Coronary artery (tissue), 2 donors: ENCODE data around the gene APOL1.
A peak's percentile ranks its signal among the peaks of the same experiment; 100 is the strongest.

Experiments
- DNase-seq: peaks from one replicate; pipeline ENCODE4 v3.0.0-alpha.2; 2017; ENCODE audit warnings: low spot score
- H3K27ac ChIP-seq, 2 donors: fragments of 200-600 bp; sonication (generic); one replicate each; pipeline ENCODE4 v1.5.1; 2016 to 2019
- H3K4me3 ChIP-seq: fragments of 200-600 bp; sonication (generic); 2 replicates; pipeline ENCODE4 v1.5.1; 2016; ENCODE audit warnings: mild to moderate bottlenecking, moderate library complexity
- TF ChIP-seq, protein P1 (sequence below): fragments of 200-600 bp; sonication (generic); IDR thresholded peaks from one replicate; pipeline ENCODE4 v1.5.1; 2019; ENCODE audit warnings: antibody characterized with exemption

APOL1 gene

DNA sequence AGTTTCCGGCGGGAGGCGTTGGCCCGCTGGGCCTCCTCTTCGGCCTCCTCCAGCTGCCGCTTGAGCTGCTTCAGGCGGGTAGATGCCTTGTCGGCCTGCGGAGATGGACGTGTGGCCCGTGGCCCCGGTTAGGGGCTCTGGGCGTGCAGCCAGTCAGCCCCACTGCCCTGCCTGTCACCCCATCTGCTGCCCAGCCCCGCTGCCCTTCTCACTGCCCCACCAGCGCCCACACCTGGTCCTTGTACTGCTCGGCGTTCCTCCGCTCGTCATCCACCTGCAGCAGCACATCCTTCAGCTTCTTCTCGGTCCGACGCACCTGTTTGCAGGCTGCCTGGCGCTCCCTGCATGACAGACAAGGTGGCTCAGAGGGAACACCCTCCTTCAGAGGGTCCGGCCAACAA lies 31.2 kb downstream of the APOL1 start:
- DNase-seq: no peak
- Histone ChIP-seq H3K4me3 (no peak overlapping the region), H3K27ac (peak overlapping the region in 1 of 2 donors; percentile 48)
- TF ChIP-seq, protein P1, sequence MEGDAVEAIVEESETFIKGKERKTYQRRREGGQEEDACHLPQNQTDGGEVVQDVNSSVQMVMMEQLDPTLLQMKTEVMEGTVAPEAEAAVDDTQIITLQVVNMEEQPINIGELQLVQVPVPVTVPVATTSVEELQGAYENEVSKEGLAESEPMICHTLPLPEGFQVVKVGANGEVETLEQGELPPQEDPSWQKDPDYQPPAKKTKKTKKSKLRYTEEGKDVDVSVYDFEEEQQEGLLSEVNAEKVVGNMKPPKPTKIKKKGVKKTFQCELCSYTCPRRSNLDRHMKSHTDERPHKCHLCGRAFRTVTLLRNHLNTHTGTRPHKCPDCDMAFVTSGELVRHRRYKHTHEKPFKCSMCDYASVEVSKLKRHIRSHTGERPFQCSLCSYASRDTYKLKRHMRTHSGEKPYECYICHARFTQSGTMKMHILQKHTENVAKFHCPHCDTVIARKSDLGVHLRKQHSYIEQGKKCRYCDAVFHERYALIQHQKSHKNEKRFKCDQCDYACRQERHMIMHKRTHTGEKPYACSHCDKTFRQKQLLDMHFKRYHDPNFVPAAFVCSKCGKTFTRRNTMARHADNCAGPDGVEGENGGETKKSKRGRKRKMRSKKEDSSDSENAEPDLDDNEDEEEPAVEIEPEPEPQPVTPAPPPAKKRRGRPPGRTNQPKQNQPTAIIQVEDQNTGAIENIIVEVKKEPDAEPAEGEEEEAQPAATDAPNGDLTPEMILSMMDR: no peak

- H3K4me3 ChIP-seq: no peak overlapping the region
- TF ChIP-seq, protein P1: no peak
- H3K27ac ChIP-seq: peak overlapping the region in 1 of 2 donors; percentile 48
- DNase-seq: no peak
Measured at GRCh38 chr22:36285017-36285416, 32.1 kb downstream of the APOL1 start.

DNA sequence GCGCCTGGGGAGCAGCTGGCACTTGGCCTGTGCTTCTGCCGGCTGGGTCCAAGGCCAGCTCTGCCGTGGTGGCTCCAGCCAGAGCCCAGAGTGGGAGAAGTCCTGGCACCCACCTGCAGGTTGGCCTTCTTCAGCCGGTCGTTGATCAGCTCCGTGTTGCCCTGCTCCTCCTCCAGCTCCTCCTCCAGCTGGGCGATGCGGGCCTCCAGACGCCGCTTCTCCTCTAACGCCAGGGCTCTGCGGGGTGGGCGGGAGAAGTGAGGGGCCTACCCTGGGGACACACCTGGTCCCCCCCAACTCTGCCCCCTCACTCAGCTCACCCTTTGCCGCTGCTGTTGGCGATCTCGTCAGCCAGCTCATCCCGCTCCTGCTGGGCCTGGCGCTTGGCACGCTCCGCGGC lies 32.6 kb downstream of the APOL1 start:
- Histone ChIP-seq H3K4me3 (no peak overlapping the region), H3K27ac (peak overlapping the region in 1 of 2 donors; percentile 89)
- TF ChIP-seq, protein P1: no peak
- no peak for DNase-seq

DNA sequence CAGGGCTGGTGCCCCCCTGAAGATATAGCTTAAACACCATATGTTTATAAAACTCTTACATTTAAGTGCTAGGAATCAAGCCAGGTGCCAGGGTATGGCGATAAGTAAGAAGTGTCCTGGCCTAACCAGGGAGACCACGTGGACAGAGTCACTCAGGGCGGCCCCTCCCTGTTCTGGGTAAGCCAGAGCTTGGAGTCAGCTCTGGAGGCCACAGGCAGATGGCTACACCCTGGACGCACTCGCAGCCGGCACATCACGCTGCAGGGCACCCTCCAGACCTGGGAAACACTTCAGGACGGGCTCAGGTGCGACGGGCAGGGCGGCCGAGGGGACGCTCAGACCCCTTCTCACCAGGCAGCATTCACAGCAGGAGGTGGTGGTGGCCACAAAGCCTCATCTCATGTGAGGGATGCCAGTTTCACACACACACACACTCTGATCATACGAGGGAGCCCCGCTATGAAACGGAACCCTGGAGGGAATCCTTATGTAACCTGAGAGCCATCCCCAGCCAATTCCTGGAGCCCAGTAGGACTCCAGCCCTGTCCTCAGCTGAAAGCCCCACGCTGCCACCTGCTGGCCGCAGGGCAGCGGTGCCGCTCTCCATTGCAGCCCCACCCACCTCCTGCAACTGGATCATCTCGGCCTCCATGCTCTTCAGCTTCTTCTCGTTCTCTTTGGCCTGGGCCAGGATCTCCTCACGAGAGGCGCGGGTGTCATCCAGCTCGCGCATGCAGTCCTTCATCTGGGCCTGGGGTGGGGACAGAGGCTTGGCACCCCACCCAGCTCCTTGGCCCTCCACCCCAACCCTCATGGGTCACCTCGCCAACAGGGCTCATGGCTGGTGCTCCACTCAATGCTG lies 33.4 kb downstream of the APOL1 start:
- DNase-seq: peak; percentile 86
- H3K4me3 ChIP-seq: no peak overlapping the region
- TF ChIP-seq, protein P1: peak; percentile 74
- H3K27ac ChIP-seq: peak overlapping the region; percentile 49 to 89

GRCh38 chr22:36287881-36288515 lies 35.1 kb downstream of the APOL1 start:
- H3K4me3 ChIP-seq: no peak overlapping the region
- H3K27ac ChIP-seq: no peak overlapping the region
- TF ChIP-seq, protein P1: no peak
- DNase-seq: no peak

GRCh38 chr22:36288571-36289405 lies 35.9 kb downstream of the APOL1 start:
- Histone ChIP-seq H3K4me3 (no peak overlapping the region), H3K27ac (peak overlapping the region in 1 of 2 donors; percentile 11)
- TF ChIP-seq, protein P1: no peak
- no peak for DNase-seq
